Measurements from ENCODE around the gene KLHL21. TPM values are rescaled to one million over a fixed set of nuclear protein-coding genes. Genes with fewer than 3 reads are reported as not detected.
"Not testable (repeated sequence)": the region's sequence is repeated elsewhere in the genome, so short reads cannot be mapped to it uniquely, and the experiment has no call there.

KLHL21 gene
- total RNA-seq, 2 donors from 2014 or later = 9.4 TPM

DNA sequence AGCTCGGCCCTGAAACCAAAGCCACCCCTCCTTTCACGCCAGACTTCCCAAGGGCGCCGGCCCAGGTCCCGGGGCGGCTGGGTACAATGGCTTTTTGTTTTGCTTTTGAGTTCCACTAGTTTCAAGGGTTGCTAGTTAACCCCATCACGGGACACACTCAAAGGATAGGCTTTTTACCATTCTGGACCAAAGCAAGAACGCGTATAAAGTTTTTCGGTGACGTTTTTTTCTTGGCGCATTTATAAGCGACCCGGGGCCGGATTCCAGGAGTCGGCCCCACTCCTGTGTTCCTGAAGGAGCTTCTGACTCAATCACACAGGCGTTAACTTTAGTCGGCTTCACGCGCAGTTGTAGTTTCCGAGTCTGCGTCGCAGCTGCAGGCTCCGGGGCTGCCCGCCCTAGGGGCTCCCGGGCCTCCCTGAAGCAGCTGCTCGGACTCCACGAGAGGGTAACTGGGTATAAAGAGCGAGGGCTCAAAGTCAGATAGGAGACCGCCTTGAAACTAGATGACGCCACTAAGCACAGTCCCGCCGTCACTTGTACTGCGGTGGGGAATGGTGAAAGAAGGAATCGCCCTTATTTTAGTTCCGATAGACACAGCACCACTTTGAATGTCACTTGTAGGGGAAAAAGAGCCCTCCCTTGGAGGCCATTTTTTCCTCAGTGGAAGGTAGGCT, 707 bp upstream of the KLHL21 start:
- no peaks in the 10 kb centered on the region for H3K36me3 ChIP-seq
- peak overlapping the region; percentile 94 for H3K4me3 ChIP-seq
- no peaks in the 10 kb centered on the region for H3K9me3 ChIP-seq
- H3K4me1 ChIP-seq = peaks cover 5% of the 10 kb centered on the region
- intact Hi-C loops (cut with DNase I) = no loop called here
- TF ChIP-seq, protein P1, sequence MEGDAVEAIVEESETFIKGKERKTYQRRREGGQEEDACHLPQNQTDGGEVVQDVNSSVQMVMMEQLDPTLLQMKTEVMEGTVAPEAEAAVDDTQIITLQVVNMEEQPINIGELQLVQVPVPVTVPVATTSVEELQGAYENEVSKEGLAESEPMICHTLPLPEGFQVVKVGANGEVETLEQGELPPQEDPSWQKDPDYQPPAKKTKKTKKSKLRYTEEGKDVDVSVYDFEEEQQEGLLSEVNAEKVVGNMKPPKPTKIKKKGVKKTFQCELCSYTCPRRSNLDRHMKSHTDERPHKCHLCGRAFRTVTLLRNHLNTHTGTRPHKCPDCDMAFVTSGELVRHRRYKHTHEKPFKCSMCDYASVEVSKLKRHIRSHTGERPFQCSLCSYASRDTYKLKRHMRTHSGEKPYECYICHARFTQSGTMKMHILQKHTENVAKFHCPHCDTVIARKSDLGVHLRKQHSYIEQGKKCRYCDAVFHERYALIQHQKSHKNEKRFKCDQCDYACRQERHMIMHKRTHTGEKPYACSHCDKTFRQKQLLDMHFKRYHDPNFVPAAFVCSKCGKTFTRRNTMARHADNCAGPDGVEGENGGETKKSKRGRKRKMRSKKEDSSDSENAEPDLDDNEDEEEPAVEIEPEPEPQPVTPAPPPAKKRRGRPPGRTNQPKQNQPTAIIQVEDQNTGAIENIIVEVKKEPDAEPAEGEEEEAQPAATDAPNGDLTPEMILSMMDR (IDR thresholded peaks at IDR 0.05) = no peak
- DNase-seq = peak; percentile 59
- no peaks in the 10 kb centered on the region for H3K27me3 ChIP-seq
- H3K27ac ChIP-seq = peak overlapping the region; percentile 94
- peak overlapping the region; percentile 91 to 95 for H3K9ac ChIP-seq (ENCODE audit: low read depth in 2 of 2, low read length in 2 of 2)

DNA sequence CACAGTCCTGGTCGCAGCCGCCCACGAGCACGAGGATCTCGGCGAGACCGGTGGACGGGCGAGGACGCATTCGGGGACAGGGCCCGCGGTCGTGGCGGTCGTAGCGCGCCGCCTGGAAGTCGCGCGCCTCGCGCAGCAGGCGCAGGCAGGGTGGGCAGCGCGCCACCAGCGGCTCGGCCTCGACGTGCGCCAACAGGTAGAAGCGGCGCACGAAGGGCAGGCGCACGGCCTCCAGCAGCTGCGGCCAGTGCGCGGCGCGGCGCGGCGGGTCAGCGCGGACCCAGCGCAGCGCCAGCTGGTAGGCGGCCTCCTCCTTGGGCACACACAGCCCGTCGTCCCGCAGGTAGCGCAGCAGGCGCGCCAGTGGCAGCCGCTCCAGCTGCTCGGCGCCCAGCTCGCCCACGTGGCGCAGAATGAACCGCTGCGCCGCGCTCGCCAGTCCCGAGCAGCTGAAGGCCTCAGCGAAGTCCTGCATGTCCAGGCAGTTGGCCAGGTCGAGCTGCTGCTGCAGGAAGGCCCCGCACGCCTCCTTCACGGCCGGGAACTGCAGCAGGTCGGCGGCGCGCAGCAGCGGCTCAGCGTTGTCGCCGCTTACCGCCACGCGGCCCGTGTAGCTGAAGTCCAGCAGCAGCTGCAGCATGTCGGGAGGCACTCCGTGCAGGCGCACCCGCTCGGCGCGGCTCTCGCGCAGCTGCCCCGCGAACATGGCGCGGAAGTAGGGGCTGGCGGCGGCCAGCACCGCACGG, 573 bp downstream of the KLHL21 start:
- Histone ChIP-seq H3K27me3 (no peaks in the 10 kb centered on the region), H3K9ac (ENCODE audit: low read depth in 2 of 2, low read length in 2 of 2) (peak overlapping the region; percentile 68 to 95), H3K27ac (peak overlapping the region; percentile 94), H3K4me3 (peak overlapping the region; percentile 94), H3K9me3 (no peaks in the 10 kb centered on the region), H3K36me3 (no peaks in the 10 kb centered on the region), H3K4me1 (peaks cover 5% of the 10 kb centered on the region)
- TF ChIP-seq, protein P1 (IDR thresholded peaks at IDR 0.05) = no peak
- intact Hi-C loops (cut with DNase I) = no loop called here
- peak; percentile 49 for DNase-seq

DNA sequence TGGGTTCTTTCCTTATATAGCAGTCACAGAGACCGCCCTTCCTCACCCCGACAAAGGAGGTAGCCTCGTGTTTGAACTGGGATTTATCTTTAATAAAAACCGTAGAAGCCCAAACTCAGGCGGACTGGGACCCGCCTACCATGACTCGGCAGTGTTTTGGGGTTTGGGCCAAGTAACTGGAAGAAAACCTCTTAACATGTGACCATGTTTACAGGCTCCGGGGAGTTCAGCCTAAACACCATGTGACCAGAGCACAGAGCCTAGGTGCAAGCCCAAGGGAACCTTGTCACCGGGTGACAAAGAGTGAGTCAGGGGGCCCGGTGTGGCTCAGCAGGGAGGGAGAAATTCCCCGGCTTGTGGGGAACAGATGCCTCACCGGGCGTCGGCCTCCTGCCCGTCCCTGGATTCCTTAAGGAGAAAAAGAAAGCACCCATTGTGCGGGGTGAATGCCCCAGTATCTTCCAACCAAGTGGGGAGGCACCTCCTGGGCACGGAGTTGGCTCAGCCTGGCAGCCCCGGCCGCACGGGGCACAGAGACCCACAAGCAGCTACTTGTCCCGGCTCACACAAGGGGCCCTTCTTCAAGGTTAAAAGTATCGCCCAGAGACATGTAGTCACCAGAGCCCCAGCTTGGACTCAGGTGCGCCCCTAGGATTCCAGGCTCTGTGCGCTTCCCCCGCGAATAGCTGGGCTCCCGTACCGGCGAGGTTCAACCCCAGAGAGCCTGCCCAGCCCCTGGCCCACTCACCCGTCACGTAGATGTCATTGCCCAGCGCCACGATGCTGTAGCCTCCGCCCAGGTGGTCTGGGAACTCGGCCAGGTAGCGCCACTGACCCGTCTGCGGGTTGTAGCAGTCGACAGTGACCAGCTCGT, 1.4 kb downstream of the KLHL21 start:
- intact Hi-C loops (cut with DNase I) = no loop called here
- Histone ChIP-seq H3K9ac (ENCODE audit: low read depth in 2 of 2, low read length in 2 of 2) (peak overlapping the region; percentile 68 to 95), H3K4me3 (peak overlapping the region; percentile 94), H3K36me3 (no peaks in the 10 kb centered on the region), H3K4me1 (peaks cover 5% of the 10 kb centered on the region), H3K27ac (peak overlapping the region; percentile 94), H3K27me3 (no peaks in the 10 kb centered on the region), H3K9me3 (no peaks in the 10 kb centered on the region)
- peak; percentile 86 for DNase-seq
- TF ChIP-seq, protein P1 (IDR thresholded peaks at IDR 0.05) = no peak

DNA sequence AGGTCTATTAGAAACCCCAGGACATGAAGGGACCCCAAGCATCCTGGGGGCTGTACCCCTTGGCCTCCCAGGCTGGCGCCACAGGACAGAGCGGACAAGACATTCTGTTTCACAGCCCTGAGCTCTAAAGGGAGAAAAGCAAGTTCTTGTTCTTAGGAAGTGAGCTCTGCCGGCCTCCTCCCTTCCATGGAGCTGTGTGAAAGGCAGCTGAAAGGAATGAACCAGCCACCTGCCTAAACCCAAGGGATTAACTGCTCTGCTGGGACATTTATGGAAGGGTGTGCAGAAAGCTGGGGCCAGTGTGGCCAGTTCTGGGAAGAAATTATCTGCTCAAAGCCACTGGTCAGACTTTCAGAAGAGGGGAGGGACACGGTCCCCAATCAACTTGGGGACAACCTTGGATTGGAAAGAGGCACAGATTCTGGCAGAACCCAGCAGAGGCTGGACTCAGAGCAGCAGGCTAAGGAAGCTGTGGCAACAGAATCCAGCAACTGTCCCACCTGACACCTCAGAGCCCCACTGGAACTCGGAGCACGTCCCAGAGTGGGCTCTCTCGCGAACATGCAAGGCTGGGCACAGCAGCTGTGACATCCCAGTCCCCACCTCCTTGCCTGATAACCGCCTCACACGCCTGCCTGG, 2.1 kb downstream of the KLHL21 start:
- intact Hi-C loops (cut with DNase I) = no loop called here

DNA sequence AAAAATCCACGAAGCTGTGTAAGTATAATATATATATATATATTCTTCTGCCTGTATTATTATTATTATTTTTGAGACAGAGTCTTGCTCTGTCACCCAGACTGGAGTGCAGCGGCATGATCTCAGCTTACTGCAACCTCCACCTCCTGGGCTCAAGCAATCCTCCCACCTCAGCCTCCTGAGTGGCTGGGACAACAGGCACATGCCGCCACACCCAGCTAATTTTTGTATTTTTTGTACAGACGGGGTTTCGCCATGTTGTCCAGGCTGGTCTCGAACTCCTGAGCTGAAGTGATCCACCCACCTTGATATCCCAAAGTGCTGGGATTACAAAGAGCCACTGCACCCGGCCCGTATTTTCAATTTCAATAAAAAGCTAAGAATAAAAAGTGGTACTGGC, 2.7 kb downstream of the KLHL21 start:
- H3K9me3 ChIP-seq; intact Hi-C loops (cut with DNase I); DNase-seq; H3K27me3 ChIP-seq; H3K36me3 ChIP-seq; H3K4me1 ChIP-seq: not testable (repeated sequence)
- peak overlapping the region; percentile 94 for H3K4me3 ChIP-seq
- peak overlapping the region in 1 of 2 donors; percentile 95 for H3K9ac ChIP-seq (ENCODE audit: low read depth in 2 of 2, low read length in 2 of 2)
- H3K27ac ChIP-seq = peak overlapping the region; percentile 94

More for the DNA sequence above, 2.1 kb downstream of the KLHL21 start:
- H3K9me3 ChIP-seq = no peaks in the 10 kb centered on the region
- H3K27ac ChIP-seq = peak overlapping the region; percentile 94
- no peaks in the 10 kb centered on the region for H3K27me3 ChIP-seq
- TF ChIP-seq, protein P1 (IDR thresholded peaks at IDR 0.05) = no peak
- peak overlapping the region; percentile 94 for H3K4me3 ChIP-seq
- H3K9ac ChIP-seq (ENCODE audit: low read depth in 2 of 2, low read length in 2 of 2) = peak overlapping the region; percentile 68 to 95
- H3K4me1 ChIP-seq = peaks cover 5% of the 10 kb centered on the region
- no peaks in the 10 kb centered on the region for H3K36me3 ChIP-seq
- DNase-seq = no peak
